Activated CD4-positive, alpha-beta T cell treated with anti-CD3 and anti-CD28 coated beads, Interleukin-2, Interleukin-4, amounts not matched to agents 100 ng/mL and 50 ng/mL, durations not matched to agents 16 hours and 8 hours (primary cell): ENCODE results near the gene TOM1L2.

Experiments used
- DNase-seq: peaks from one replicate; pipeline ENCODE4 v3.0.0-alpha.2; 2020; ENCODE audit warnings: low spot score

Gene TOM1L2

GRCh38 chr17:17898673-17899072 lies 73.5 kb downstream of the TOM1L2 start:
- no peak for DNase-seq

GRCh38 chr17:17897442-17897841 lies 74.8 kb downstream of the TOM1L2 start:
- no peak for DNase-seq

GRCh38 chr17:17896746-17897145 lies 75.5 kb downstream of the TOM1L2 start:
- DNase-seq: no peak

GRCh38 chr17:17893801-17894644 lies 78.2 kb downstream of the TOM1L2 start:
- no peak for DNase-seq

GRCh38 chr17:17892731-17893130 lies 79.5 kb downstream of the TOM1L2 start:
- DNase-seq: no peak

- no peak for DNase-seq
Observed at GRCh38 chr17:17892009-17892408, 80.2 kb downstream of the TOM1L2 start.

- DNase-seq: peak; percentile 32
Observed at GRCh38 chr17:17890773-17891759, 81.1 kb downstream of the TOM1L2 start.

- no peak for DNase-seq
Observed at GRCh38 chr17:17889922-17890321, 82.3 kb downstream of the TOM1L2 start.

- DNase-seq: no peak
Observed at GRCh38 chr17:17888821-17889220, 83.4 kb downstream of the TOM1L2 start.

GRCh38 chr17:17888371-17888770 lies 83.8 kb downstream of the TOM1L2 start:
- DNase-seq: no peak

- no peak for DNase-seq
Observed at GRCh38 chr17:17887752-17888304, 84.4 kb downstream of the TOM1L2 start.

GRCh38 chr17:17886726-17887125 lies 85.5 kb downstream of the TOM1L2 start:
- DNase-seq: no peak

- no peak for DNase-seq
Observed at GRCh38 chr17:17886226-17886625, 86.0 kb downstream of the TOM1L2 start.

- DNase-seq: no peak
Observed at GRCh38 chr17:17884391-17885357, 87.5 kb downstream of the TOM1L2 start.

GRCh38 chr17:17883801-17884200 lies 88.4 kb downstream of the TOM1L2 start:
- no peak for DNase-seq

- DNase-seq: no peak
Observed at GRCh38 chr17:17882082-17882581, 90.1 kb downstream of the TOM1L2 start.

- DNase-seq: no peak
Observed at GRCh38 chr17:17880577-17881196, 91.5 kb downstream of the TOM1L2 start.

- no peak for DNase-seq
Observed at GRCh38 chr17:17877529-17878358, 94.5 kb downstream of the TOM1L2 start.

GRCh38 chr17:17876959-17877528 lies 95.2 kb downstream of the TOM1L2 start:
- no peak for DNase-seq
